Liver (tissue), 3 donors: Measurements from ENCODE around the gene MICU1.

ENCODE experiments used
- ATF3 ChIP-seq: IDR thresholded peaks from 2 replicates; pipeline ENCODE4 v1.6.1; 2016; ENCODE audit warnings: antibody characterized with exemption
- JUND ChIP-seq, 2 donors: IDR thresholded peaks; 2 replicates each; pipeline ENCODE4 v1.6.1; 2016; ENCODE audit warnings: antibody characterized with exemption in 2 of 2
- RAD21 ChIP-seq, 2 donors: IDR thresholded peaks; 2 replicates each; pipeline ENCODE4 v1.6.1; 2016; ENCODE audit warnings: antibody characterized with exemption in 2 of 2, mild to moderate bottlenecking in 2 of 2
- SP1 ChIP-seq: IDR thresholded peaks from 2 replicates; pipeline ENCODE4 v1.6.1; 2018; ENCODE audit warnings: antibody characterized with exemption, mild to moderate bottlenecking
- TAF1 ChIP-seq: conservative IDR thresholded peaks from 2 replicates; pipeline ENCODE4 v1.6.1; 2016; ENCODE audit warnings: antibody characterized with exemption, mild to moderate bottlenecking
- YY1 ChIP-seq: IDR thresholded peaks from 2 replicates; pipeline ENCODE4 v1.6.1; 2016; ENCODE audit warnings: antibody characterized with exemption, mild to moderate bottlenecking
- TF ChIP-seq, protein P1 (sequence below): fragments of 150-350 bp; IDR thresholded peaks from 2 replicates; pipeline ENCODE4 v1.5.1; 2017; ENCODE audit warnings: improper control_type of control experiment, low read depth, low read length; ENCODE audit not compliant: missing input control
- TF ChIP-seq, protein P2 (sequence below): IDR thresholded peaks from 2 replicates; pipeline ENCODE4 v1.6.1; 2016; ENCODE audit warnings: antibody characterized with exemption
- donor health status: healthy.
- donor health status: healthy.

- TF ChIP-seq YY1 (no peak), ATF3 (no peak), SP1 (no peak), RAD21 (IDR thresholded peaks at IDR 0.05) (peak; percentile 19 to 30), TAF1 (no peak), JUND (IDR thresholded peaks at IDR 0.05) (no peak)
- TF ChIP-seq, protein P1, sequence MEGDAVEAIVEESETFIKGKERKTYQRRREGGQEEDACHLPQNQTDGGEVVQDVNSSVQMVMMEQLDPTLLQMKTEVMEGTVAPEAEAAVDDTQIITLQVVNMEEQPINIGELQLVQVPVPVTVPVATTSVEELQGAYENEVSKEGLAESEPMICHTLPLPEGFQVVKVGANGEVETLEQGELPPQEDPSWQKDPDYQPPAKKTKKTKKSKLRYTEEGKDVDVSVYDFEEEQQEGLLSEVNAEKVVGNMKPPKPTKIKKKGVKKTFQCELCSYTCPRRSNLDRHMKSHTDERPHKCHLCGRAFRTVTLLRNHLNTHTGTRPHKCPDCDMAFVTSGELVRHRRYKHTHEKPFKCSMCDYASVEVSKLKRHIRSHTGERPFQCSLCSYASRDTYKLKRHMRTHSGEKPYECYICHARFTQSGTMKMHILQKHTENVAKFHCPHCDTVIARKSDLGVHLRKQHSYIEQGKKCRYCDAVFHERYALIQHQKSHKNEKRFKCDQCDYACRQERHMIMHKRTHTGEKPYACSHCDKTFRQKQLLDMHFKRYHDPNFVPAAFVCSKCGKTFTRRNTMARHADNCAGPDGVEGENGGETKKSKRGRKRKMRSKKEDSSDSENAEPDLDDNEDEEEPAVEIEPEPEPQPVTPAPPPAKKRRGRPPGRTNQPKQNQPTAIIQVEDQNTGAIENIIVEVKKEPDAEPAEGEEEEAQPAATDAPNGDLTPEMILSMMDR: no peak
- TF ChIP-seq, protein P2, sequence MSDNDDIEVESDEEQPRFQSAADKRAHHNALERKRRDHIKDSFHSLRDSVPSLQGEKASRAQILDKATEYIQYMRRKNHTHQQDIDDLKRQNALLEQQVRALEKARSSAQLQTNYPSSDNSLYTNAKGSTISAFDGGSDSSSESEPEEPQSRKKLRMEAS: no peak
Measured at GRCh38 chr10:72637398-72637857, 11.5 kb upstream of the MICU1 start.
